Measurements from ENCODE around the gene TRAIP. TPM values are rescaled to one million over a fixed set of nuclear protein-coding genes. Genes with fewer than 3 reads are reported as not detected.

Gene TRAIP
- total and polyA plus RNA-seq, 5 donors from 2014 or later, result 0.52 to 7.9 (median 2.4) TPM

Other genes with a start within 250 kb of the TRAIP start
- 87.7 TPM for gene APEH, start 182.2 kb downstream of the TRAIP start, total RNA-seq
- 100 to 1,000 TPM; 126 to 138 (median 135) TPM for gene APEH, start 182.2 kb downstream of the TRAIP start, polyA plus RNA-seq
- gene MST1, start 167.1 kb downstream of the TRAIP start, total RNA-seq, result 4.1 TPM
- 1 to 10 TPM in 2 of 4 donors, under 1 TPM in 2; 0.76 to 1.6 (median 0.97) TPM for gene MST1, start 167.1 kb downstream of the TRAIP start, polyA plus RNA-seq
- 47.1 TPM for gene RNF123, start 167.0 kb downstream of the TRAIP start, total RNA-seq
- 10 to 100 TPM in 3 of 4 donors, 1 to 10 TPM in 1; 9.8 to 16.6 (median 12.6) TPM for gene RNF123, start 167.0 kb downstream of the TRAIP start, polyA plus RNA-seq
- gene AMIGO3, start 136.9 kb downstream of the TRAIP start, total RNA-seq, result not detected
- gene AMIGO3, start 136.9 kb downstream of the TRAIP start, polyA plus RNA-seq, result 1 to 10 TPM in 3 of 4 donors, under 1 TPM in 1; 0.53 to 1.5 (median 1.1) TPM
- gene GMPPB, start 132.6 kb downstream of the TRAIP start, total RNA-seq, result 32.1 TPM
- gene GMPPB, start 132.6 kb downstream of the TRAIP start, polyA plus RNA-seq, result 10 to 100 TPM; 14.7 to 29.7 (median 16.9) TPM
- gene IP6K1, start 70.0 kb downstream of the TRAIP start, total RNA-seq, result 61.5 TPM
- gene IP6K1, start 70.0 kb downstream of the TRAIP start, polyA plus RNA-seq, result 10 to 100 TPM; 31.6 to 39.6 (median 32.2) TPM
- 0.32 TPM for gene CDHR4, start 56.7 kb downstream of the TRAIP start, total RNA-seq
- not detected for gene CDHR4, start 56.7 kb downstream of the TRAIP start, polyA plus RNA-seq
- gene INKA1, start 53.3 kb downstream of the TRAIP start, total RNA-seq, result 1.2 TPM
- 1 to 10 TPM in 1 of 4 donors, under 1 TPM in 3; 0.62 to 1.0 (median 0.82) TPM for gene INKA1, start 53.3 kb downstream of the TRAIP start, polyA plus RNA-seq
- 201 TPM for gene UBA7, start 42.6 kb downstream of the TRAIP start, total RNA-seq
- 10 to 100 TPM; 30.6 to 41.8 (median 37.4) TPM for gene UBA7, start 42.6 kb downstream of the TRAIP start, polyA plus RNA-seq
- not detected for gene CAMKV, start 13.3 kb upstream of the TRAIP start, total RNA-seq
- gene CAMKV, start 13.3 kb upstream of the TRAIP start, polyA plus RNA-seq, result not detected
- 2.0 TPM for gene MST1R, start 47.3 kb upstream of the TRAIP start, total RNA-seq
- under 1 TPM in 2 of 4 donors, not detected in 2; 0.25 to 0.31 TPM for gene MST1R, start 47.3 kb upstream of the TRAIP start, polyA plus RNA-seq
- 4.7 TPM for gene MON1A, start 73.2 kb upstream of the TRAIP start, total RNA-seq
- 10 to 100 TPM; 14.9 to 20.1 (median 19.2) TPM for gene MON1A, start 73.2 kb upstream of the TRAIP start, polyA plus RNA-seq
- 142 TPM for gene RBM6, start 83.6 kb upstream of the TRAIP start, total RNA-seq
- 10 to 100 TPM; 23.1 to 27.4 (median 24.7) TPM for gene RBM6, start 83.6 kb upstream of the TRAIP start, polyA plus RNA-seq
- gene RBM5, start 232.4 kb upstream of the TRAIP start, total RNA-seq, result 395 TPM
- gene RBM5, start 232.4 kb upstream of the TRAIP start, polyA plus RNA-seq, result 10 to 100 TPM; 29.6 to 44.3 (median 37.7) TPM